ENCODE results near the gene ECSCR.
"Not testable (repeated sequence)": the region's sequence is repeated elsewhere in the genome, so short reads cannot be mapped to it uniquely, and the experiment has no call there.

ECSCR gene

GRCh38 chr5:139413963-139414362 is 48.6 kb downstream of the ECSCR start:
- no peak for DNase-seq (ENCODE audit: low spot score)

GRCh38 chr5:139413153-139413552 is 49.4 kb downstream of the ECSCR start:
- DNase-seq (ENCODE audit: low spot score) = no peak

- no peak for DNase-seq (ENCODE audit: low spot score)
Measured at GRCh38 chr5:139410993-139411828, 51.3 kb downstream of the ECSCR start.

- DNase-seq (ENCODE audit: low spot score) = no peak
Measured at GRCh38 chr5:139410121-139410992, 52.2 kb downstream of the ECSCR start.

GRCh38 chr5:139409116-139409515 is 53.4 kb downstream of the ECSCR start:
- DNase-seq (ENCODE audit: low spot score) = not testable (repeated sequence)

- DNase-seq (ENCODE audit: low spot score) = no peak
Measured at GRCh38 chr5:139408191-139408590, 54.4 kb downstream of the ECSCR start.

GRCh38 chr5:139407517-139407916 is 55.0 kb downstream of the ECSCR start:
- peak; percentile 43 for DNase-seq (ENCODE audit: low spot score)

GRCh38 chr5:139406963-139407362 is 55.6 kb downstream of the ECSCR start:
- DNase-seq (ENCODE audit: low spot score) = no peak

GRCh38 chr5:139404484-139404840 is 58.1 kb downstream of the ECSCR start:
- DNase-seq (ENCODE audit: low spot score) = no peak

GRCh38 chr5:139403787-139404483 is 58.6 kb downstream of the ECSCR start, which contains the start of gene SPATA24:
Gene SPATA24, minus strand, starts transcription at chr5:139404089. Its CDS starts 29 bp downstream, at chr5:139404060.
- peak; percentile 98 for DNase-seq (ENCODE audit: low spot score)

GRCh38 chr5:139403418-139403786 is 59.1 kb downstream of the ECSCR start:
- DNase-seq (ENCODE audit: low spot score) = no peak

- peak; percentile 42 for DNase-seq (ENCODE audit: low spot score)
Measured at GRCh38 chr5:139402561-139403158, 59.9 kb downstream of the ECSCR start.

GRCh38 chr5:139401546-139401945 is 61.0 kb downstream of the ECSCR start:
- no peak for DNase-seq (ENCODE audit: low spot score)

GRCh38 chr5:139399501-139400121 is 62.9 kb downstream of the ECSCR start:
- no peak for DNase-seq (ENCODE audit: low spot score)

All from NAMALWA (cell line).